Glomerular endothelial cell (primary cell): ENCODE results near the gene DGAT2L6. TPM values are rescaled to one million over a fixed set of nuclear protein-coding genes. Genes with fewer than 3 reads are reported as not detected.

Source experiments
- total RNA-seq: library from RNA; depleted of rRNA; stranded (reverse); fragments of >200 nt; gene quantifications from 2 replicates; pipeline ENCODE4 v1.2.3, GENCODE V29; 2015

DGAT2L6 gene
- total RNA-seq, 1 donor from 2014 or later = not detected

Other genes starting within 250 kb of the DGAT2L6 start
- gene AWAT2, start 127.5 kb upstream of the DGAT2L6 start, total RNA-seq = not detected in 2 replicates
- gene OTUD6A, start 115.0 kb upstream of the DGAT2L6 start, total RNA-seq = not detected in 2 replicates
- 35.4 and 59.7 TPM in 2 replicates for gene IGBP1, start 44.0 kb upstream of the DGAT2L6 start, total RNA-seq
- not detected in 2 replicates for gene AWAT1, start 57.2 kb downstream of the DGAT2L6 start, total RNA-seq
- gene P2RY4, start 82.7 kb downstream of the DGAT2L6 start, total RNA-seq = 0.12 TPM in 1 of 2 replicates, not detected in the other
- not detected in 2 replicates for gene ARR3, start 90.9 kb downstream of the DGAT2L6 start, total RNA-seq
- not detected in 2 replicates for gene RAB41, start 104.7 kb downstream of the DGAT2L6 start, total RNA-seq
- gene PDZD11, start 112.4 kb downstream of the DGAT2L6 start, total RNA-seq = 32.9 and 46.6 TPM in 2 replicates
- 4.5 and 6.3 TPM in 2 replicates for gene KIF4A, start 112.6 kb downstream of the DGAT2L6 start, total RNA-seq
- gene GDPD2, start 245.8 kb downstream of the DGAT2L6 start, total RNA-seq = not detected in 2 replicates